GM19193 (cell line): ENCODE data around the gene WDFY2.

Experiments used
- POLR2A ChIP-seq: IDR thresholded peaks from 4 replicates; pipeline ENCODE4 v1.6.1; 2011; ENCODE audit not compliant: insufficient read depth, insufficient read length; ENCODE audit errors: extremely low read depth

Gene WDFY2

GRCh38 chr13:51659276-51660127 is 75.2 kb downstream of the WDFY2 start:
- TF ChIP-seq POLR2A: no peak

GRCh38 chr13:51660813-51661212 is 76.6 kb downstream of the WDFY2 start:
- TF ChIP-seq POLR2A: no peak

GRCh38 chr13:51663973-51664957 is 80.0 kb downstream of the WDFY2 start:
- TF ChIP-seq POLR2A: no peak

- TF ChIP-seq POLR2A: no peak
Measured at GRCh38 chr13:51665456-51665855, 81.2 kb downstream of the WDFY2 start.

- TF ChIP-seq POLR2A: no peak
Measured at GRCh38 chr13:51666374-51666773, 82.1 kb downstream of the WDFY2 start.

GRCh38 chr13:51666839-51667238 is 82.6 kb downstream of the WDFY2 start:
- no peak for TF ChIP-seq POLR2A

- TF ChIP-seq POLR2A: no peak
Measured at GRCh38 chr13:51668580-51669195, 84.4 kb downstream of the WDFY2 start.

- TF ChIP-seq POLR2A: no peak
Measured at GRCh38 chr13:51673165-51673564, 88.9 kb downstream of the WDFY2 start.

GRCh38 chr13:51674276-51674675 is 90.0 kb downstream of the WDFY2 start:
- TF ChIP-seq POLR2A: no peak

- TF ChIP-seq POLR2A: no peak
Measured at GRCh38 chr13:51675385-51675784, 91.1 kb downstream of the WDFY2 start.

GRCh38 chr13:51675877-51676276 is 91.6 kb downstream of the WDFY2 start:
- TF ChIP-seq POLR2A: no peak

GRCh38 chr13:51676739-51677138 is 92.5 kb downstream of the WDFY2 start:
- no peak for TF ChIP-seq POLR2A

- no peak for TF ChIP-seq POLR2A
Measured at GRCh38 chr13:51678420-51678819, 94.2 kb downstream of the WDFY2 start.

GRCh38 chr13:51679616-51680015 is 95.4 kb downstream of the WDFY2 start:
- no peak for TF ChIP-seq POLR2A
